Endothelial cell of umbilical vein (primary cell): ENCODE results near the gene MAP2K7. TPM values are rescaled to one million over a fixed set of nuclear protein-coding genes. Genes with fewer than 3 reads are reported as not detected.

ENCODE experiments used
- BruUV-seq: library from RNA; stranded (reverse); fragments of 400-500 nt; replicated peaks from 2 replicates; lab custom pipeline; 2021; lab: Mats Ljungman, UMichigan
- CTCF ChIA-PET: fragments of 300-600, 350-600 bp; sonication (Branson Sonifier 250); formaldehyde crosslinking; loops from one replicate; lab custom pipeline; 2021; ENCODE audit warnings: antibody characterized with exemption, inconsistent platforms; lab: Charles Lee
- POLR2A ChIA-PET: fragments of 300-600, 350-600 bp; sonication (Branson Sonifier 250); formaldehyde crosslinking; loops from one replicate; lab custom pipeline; 2021; ENCODE audit warnings: antibody characterized with exemption, inconsistent platforms; lab: Charles Lee
- DNase-seq: peaks from one replicate; pipeline ENCODE4 v3.0.0-alpha.2; 2011; ENCODE audit warnings: low read depth, low spot score
- FAIRE-seq: peaks from 2 replicates; lab custom pipeline; 2011; peaks lifted over from hg19 to GRCh38; lab: Jason Lieb, UNC
- H2AFZ ChIP-seq: 2 replicates; pipeline ENCODE4 v1.6.0; 2012; ENCODE audit warnings: low read depth, low read length, control low read depth, inconsistent platforms
- H3K27ac ChIP-seq: 2 replicates; pipeline ENCODE4 v1.5.1; 2011; ENCODE audit warnings: low read depth, mild to moderate bottlenecking, control low read depth, low read length, moderate library complexity; ENCODE audit not compliant: insufficient read depth
- H3K27me3 ChIP-seq, 2 experiments: 2 replicates each; pipeline versions ENCODE4 v1.6.0 to v1.6.1; 2011; ENCODE audit warnings: low read length in 2 of 2, mixed read lengths in 1 of 2; ENCODE audit not compliant: control insufficient read depth in 2 of 2, insufficient read depth in 2 of 2
- H3K36me3 ChIP-seq, 2 experiments: 2 replicates in 1 of 2; 3 replicates in 1 of 2; pipeline ENCODE4 v1.5.1; 2011; ENCODE audit warnings: low read length in 2 of 2, mild to moderate bottlenecking in 1 of 2, moderate library complexity in 1 of 2; ENCODE audit not compliant: control insufficient read depth in 2 of 2, insufficient read depth in 2 of 2; ENCODE audit errors: extremely low read depth in 1 of 2
- H3K4me1 ChIP-seq: 3 replicates; pipeline ENCODE4 v1.5.1; 2011; ENCODE audit warnings: mild to moderate bottlenecking, low read length; ENCODE audit not compliant: control insufficient read depth, insufficient read depth; ENCODE audit errors: extremely low read depth
- H3K4me2 ChIP-seq: 2 replicates; pipeline ENCODE4 v1.6.1; 2011; ENCODE audit warnings: low read length, control low read depth, mixed read lengths; ENCODE audit not compliant: insufficient read depth
- H3K4me3 ChIP-seq, 3 experiments: fragments of 200-600 bp in 1 of 3; sonication (generic), shearing (Covaris generic) in 1 of 3; replicated peaks in 1 of 3; 2 replicates each; pipeline ENCODE4 v1.5.1; 2011 to 2016; ENCODE audit warnings: control low read depth in 3 of 3, low read length in 3 of 3, mild to moderate bottlenecking in 2 of 3, inconsistent platforms in 1 of 3, low read depth in 1 of 3, moderate library complexity in 1 of 3; ENCODE audit not compliant: insufficient read depth in 1 of 3
- H3K79me2 ChIP-seq: 2 replicates; pipeline ENCODE4 v1.6.0; 2012; ENCODE audit warnings: low read length, inconsistent platforms; ENCODE audit not compliant: control insufficient read depth, insufficient read depth
- H3K9ac ChIP-seq: replicated peaks from 2 replicates; pipeline ENCODE3; 2011; ENCODE audit warnings: low read length, control low read depth; ENCODE audit not compliant: insufficient read depth; ENCODE audit errors: extremely low read depth
- H3K9me1 ChIP-seq: replicated peaks from 3 replicates; pipeline ENCODE4 v1.6.0; 2011; ENCODE audit warnings: mild to moderate bottlenecking, low read length; ENCODE audit not compliant: control insufficient read depth, insufficient read depth; ENCODE audit errors: extremely low read depth
- H3K9me3 ChIP-seq: replicated peaks from 2 replicates; pipeline ENCODE4 v1.5.1; 2012; ENCODE audit warnings: low read length, inconsistent platforms; ENCODE audit not compliant: control insufficient read depth, insufficient read depth
- H4K20me1 ChIP-seq: replicated peaks from 2 replicates; pipeline ENCODE3; 2011; ENCODE audit warnings: mild to moderate bottlenecking, low read length; ENCODE audit not compliant: control insufficient read depth, insufficient read depth; ENCODE audit errors: extremely low read depth
- CTCF ChIP-seq, 2 donors: IDR thresholded peaks; 1 replicate in 1 of 2; 2 replicates in 1 of 2; pipeline ENCODE4 v1.5.1; 2011; ENCODE audit warnings: low read length in 2 of 2, mild to moderate bottlenecking in 2 of 2, moderate library complexity in 2 of 2, control low read depth in 1 of 2, inconsistent platforms in 1 of 2, low read depth in 1 of 2; ENCODE audit not compliant: insufficient read depth in 1 of 2; ENCODE audit errors: extremely low read depth in 1 of 2
- EZH2 ChIP-seq: IDR thresholded peaks from 2 replicates; pipeline ENCODE4 v1.6.1; 2012; ENCODE audit warnings: borderline replicate concordance, low read depth, mild to moderate bottlenecking, moderate library complexity, low read length, inconsistent platforms; ENCODE audit not compliant: severe bottlenecking
- FOS ChIP-seq: IDR thresholded peaks from 2 replicates; pipeline ENCODE4 v1.6.1; 2011; ENCODE audit warnings: mild to moderate bottlenecking, low read length, moderate library complexity, borderline replicate concordance; ENCODE audit not compliant: insufficient read depth
- GATA2 ChIP-seq: IDR thresholded peaks from 2 replicates; pipeline ENCODE4 v1.7.0; 2011; ENCODE audit warnings: low read depth, mild to moderate bottlenecking, moderate library complexity, mixed read lengths, low read length; ENCODE audit not compliant: insufficient read length, insufficient read depth
- JUN ChIP-seq: IDR thresholded peaks from 2 replicates; pipeline ENCODE4 v1.6.1; 2011; ENCODE audit warnings: borderline replicate concordance, low read depth; ENCODE audit not compliant: insufficient read length, insufficient read depth
- MAX ChIP-seq: IDR thresholded peaks from 2 replicates; pipeline ENCODE4 v1.6.1; 2011; ENCODE audit not compliant: insufficient read depth, insufficient read length
- MYC ChIP-seq: IDR thresholded peaks from one replicate; pipeline ENCODE4 v1.6.1; 2011; ENCODE audit warnings: mild to moderate bottlenecking, low read depth, low read length
- POLR2A ChIP-seq: IDR thresholded peaks from 2 replicates; pipeline ENCODE4 v1.6.1; 2012; ENCODE audit warnings: low read depth, mild to moderate bottlenecking, control low read depth, low read length
- POLR2AphosphoS5 ChIP-seq: IDR thresholded peaks from 2 replicates; pipeline ENCODE4 v1.6.1; 2012; ENCODE audit warnings: low read depth, mild to moderate bottlenecking, control low read depth, low read length, moderate library complexity; ENCODE audit not compliant: insufficient read depth
- dilution Hi-C: fragments of 300-500 bp; cut with MboI; formaldehyde crosslinking; loops from one replicate; pipeline ENCODE4 v1.15.0; 2019; ENCODE audit warnings: low sequenced_read_pairs; ENCODE audit not compliant: extremely low pct_ligation_motif_present
- intact Hi-C: fragments of 100-400 bp; cut with micrococcal nuclease; formaldehyde crosslinking; loops from one replicate; pipeline ENCODE4 v1.10.0; 2022
- polyA plus RNA-seq, 4 experiments: library from polyadenylated mRNA; depleted of rRNA in 3 of 4; stranded (reverse) in 3 of 4; unstranded in 1 of 4; fragments of >200 nt; gene quantifications; 2 replicates each; pipeline versions ENCODE4 v1.2.1 to v1.2.3, GENCODE V29; 2011 to 2012; ENCODE audit warnings: missing spikeins in 1 of 4
- total RNA-seq: library from RNA; stranded (reverse); gene quantifications from 2 replicates; pipeline ENCODE4 v1.2.3, GENCODE V29; 2021

MAP2K7 gene
- total and polyA plus RNA-seq, 2 donors (not counting 3 experiments of a cell fraction or from before 2014, with no cell fraction given) = 13.8 to 36.0 TPM

- Histone ChIP-seq H3K27me3 (no peaks in the 10 kb centered on the region), H3K4me2 (no peak overlapping the region), H3K9me3 (no peaks in the 10 kb centered on the region), H3K4me3 (no peak overlapping the region), H3K27ac (no peak overlapping the region), H3K36me3 (no peaks in the 10 kb centered on the region), H2AFZ (no peak overlapping the region), H3K9ac (no peak overlapping the region), H3K9me1 (no peaks in the 10 kb centered on the region), H3K4me1 (peaks cover 16% of the 10 kb centered on the region), H4K20me1 (no peaks in the 10 kb centered on the region), H3K79me2 (peaks cover 19% of the 10 kb centered on the region)
- dilution Hi-C loops = no loop called here
- ChIA-PET POLR2A (interaction anchor here (0.7 kb wide), 1 partner anchor 342 kb away, joined by 3 read pairs; no protein-coding TSS in a partner anchor), CTCF (interaction anchor here (1.0 to 2.6 kb wide), 3 partner anchors 32 to 333 kb away, joined by 4 to 14 read pairs (median 6); partner anchors contain the start of gene TIMM44)
- DNase-seq (no peak), FAIRE-seq (no peak)
- intact Hi-C loops = no loop called here
- BruUV-seq = no TSS peak
- TF ChIP-seq GATA2 (no peak), MAX (no peak), POLR2A (no peak), EZH2 (no peak), POLR2AphosphoS5 (no peak), JUN (no peak), CTCF (IDR thresholded peaks at IDR 0.05; ENCODE audit: extremely low read depth in 1 of 2, insufficient read depth in 1 of 2, low read depth in 1 of 2, low read length in 2 of 2) (no peak), FOS (no peak), MYC (no peak)
Measured at GRCh38 chr19:7900931-7901330, 2.7 kb upstream of the MAP2K7 start.
